Neutrophil (primary cell): Measurements from ENCODE around the gene SUSD1.

Source experiments
- H3K27ac ChIP-seq: fragments of 200-600 bp; sonication (generic); 2 replicates; pipeline ENCODE4 v1.5.1; 2016; ENCODE audit warnings: mild to moderate bottlenecking, moderate library complexity
- H3K27me3 ChIP-seq: fragments of 200-600 bp; sonication (generic); 2 replicates; pipeline ENCODE4 v1.6.0; 2016; ENCODE audit warnings: mild to moderate bottlenecking
- H3K36me3 ChIP-seq: fragments of 200-600 bp; sonication (generic); 2 replicates; pipeline ENCODE4 v1.5.1; 2017
- H3K4me1 ChIP-seq, 2 experiments: fragments of 200-600 bp in 1 of 2; sonication (generic) in 1 of 2; 1 replicate in 1 of 2; 2 replicates in 1 of 2; pipeline versions ENCODE4 v1.5.1 to v1.6.1; 2013 to 2016; ENCODE audit warnings: low read depth in 1 of 2, low read length in 1 of 2, mild to moderate bottlenecking in 1 of 2, moderate library complexity in 1 of 2; ENCODE audit not compliant: control insufficient read depth in 1 of 2, insufficient read depth in 1 of 2
- H3K4me3 ChIP-seq, 2 experiments: fragments of 200-600 bp in 1 of 2; sonication (generic) in 1 of 2; 1 replicate in 1 of 2; 2 replicates in 1 of 2; pipeline ENCODE4 v1.5.1; 2013 to 2016; ENCODE audit warnings: low read depth in 1 of 2, low read length in 1 of 2, mild to moderate bottlenecking in 1 of 2, moderate library complexity in 1 of 2
- H3K9me3 ChIP-seq: fragments of 200-600 bp; sonication (generic); 2 replicates; pipeline ENCODE4 v1.5.1; 2016
- CTCF ChIP-seq: fragments of 200-600 bp; sonication (generic); IDR thresholded peaks from 2 replicates; pipeline ENCODE4 v1.5.1; 2016; ENCODE audit warnings: antibody characterized with exemption

SUSD1 gene

DNA sequence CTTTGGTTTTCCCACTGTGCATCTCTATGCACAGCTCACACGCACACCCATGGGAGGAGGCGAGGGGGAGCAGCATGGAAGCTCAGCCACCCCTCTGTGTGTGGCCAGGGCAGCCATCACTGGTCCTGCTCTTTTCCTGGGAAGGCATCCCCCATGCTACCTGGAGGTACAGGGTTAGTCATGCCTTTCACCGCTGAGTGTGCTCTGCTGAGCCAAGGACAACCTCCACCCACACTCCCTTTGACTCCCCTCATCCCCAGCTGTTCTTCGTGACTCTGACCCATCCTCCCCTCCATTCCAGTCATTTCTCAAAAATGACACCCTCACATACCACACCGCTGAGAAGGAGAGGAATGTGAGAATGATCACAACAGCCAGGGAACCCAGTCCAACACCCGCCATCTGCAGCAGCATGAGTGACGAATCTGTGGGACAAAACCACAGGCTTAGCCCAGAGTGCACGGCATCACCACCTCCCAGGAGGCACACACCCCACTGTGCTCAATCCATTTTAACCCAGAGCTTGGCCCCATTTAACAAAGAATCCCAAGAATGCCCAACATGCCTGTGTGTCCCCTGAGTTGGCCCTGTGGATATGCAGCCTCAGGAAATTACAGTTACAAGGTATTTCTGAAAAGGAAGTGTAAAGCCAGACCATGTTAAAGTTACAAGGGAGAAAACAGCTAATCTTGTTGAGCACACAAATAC is 133.4 kb downstream of the SUSD1 start:
- Histone ChIP-seq H3K9me3 (no peaks in the 10 kb centered on the region), H3K4me3 (no peak overlapping the region), H3K27me3 (no peaks in the 10 kb centered on the region), H3K4me1 (peaks cover 0 to 10% of the 10 kb centered on the region in 2 experiments), H3K36me3 (peaks cover 24% of the 10 kb centered on the region), H3K27ac (no peak overlapping the region)
- no peak for TF ChIP-seq CTCF

DNA sequence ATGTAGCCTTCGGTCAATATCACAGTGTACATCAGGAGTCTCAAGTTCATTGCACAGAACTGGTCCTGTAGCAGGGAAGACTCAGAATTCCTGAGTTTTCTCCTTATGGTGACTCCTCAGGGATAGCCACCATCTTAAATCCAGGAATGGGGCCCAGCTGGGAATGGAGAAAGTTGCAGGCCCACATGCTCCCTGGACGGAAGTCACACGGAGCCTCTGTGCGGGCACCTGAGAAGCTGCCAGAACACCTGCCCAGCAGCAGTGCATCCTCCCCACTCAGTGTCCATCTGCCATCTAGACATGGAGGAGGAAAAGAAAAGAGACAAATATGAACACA is 133.9 kb downstream of the SUSD1 start:
- Histone ChIP-seq H3K4me3 (no peak overlapping the region), H3K27ac (no peak overlapping the region), H3K9me3 (no peaks in the 10 kb centered on the region), H3K4me1 (peaks cover 0 to 10% of the 10 kb centered on the region in 2 experiments), H3K27me3 (no peaks in the 10 kb centered on the region), H3K36me3 (peaks cover 24% of the 10 kb centered on the region)
- TF ChIP-seq CTCF, result no peak

DNA sequence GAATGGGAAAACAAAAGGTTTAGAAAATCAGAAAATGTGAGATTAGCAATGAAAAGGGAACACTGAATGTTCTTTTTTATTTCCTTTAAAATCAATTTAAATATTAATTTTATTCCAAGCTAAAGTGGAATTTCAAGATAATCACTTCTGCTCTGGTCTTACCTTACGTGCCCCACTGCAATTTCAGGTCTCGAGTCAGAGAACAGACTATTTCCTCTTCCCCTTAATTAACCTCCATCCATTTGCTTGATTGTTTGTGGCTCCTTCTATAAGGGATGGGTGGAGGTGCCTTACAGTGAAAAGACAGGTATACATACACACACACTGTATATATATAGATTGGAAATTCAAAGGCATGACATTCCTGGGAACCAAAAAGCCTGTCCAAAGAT is 137.1 kb downstream of the SUSD1 start:
- Histone ChIP-seq H3K36me3 (peaks cover 24% of the 10 kb centered on the region), H3K4me3 (no peak overlapping the region), H3K27me3 (no peaks in the 10 kb centered on the region), H3K4me1 (peaks cover 0 to 10% of the 10 kb centered on the region in 2 experiments), H3K27ac (peak overlapping the region; percentile 61), H3K9me3 (no peaks in the 10 kb centered on the region)
- TF ChIP-seq CTCF, result no peak

- no peak overlapping the region for H3K4me3 ChIP-seq
- peak overlapping the region; percentile 61 for H3K27ac ChIP-seq
- no peak for TF ChIP-seq CTCF
- no peaks in the 10 kb centered on the region for H3K9me3 ChIP-seq
- peaks cover 0 to 10% of the 10 kb centered on the region in 2 experiments for H3K4me1 ChIP-seq
- peaks cover 24% of the 10 kb centered on the region for H3K36me3 ChIP-seq
- H3K27me3 ChIP-seq, result no peaks in the 10 kb centered on the region
Observed at GRCh38 chr9:112037281-112038016, 137.6 kb downstream of the SUSD1 start.

DNA sequence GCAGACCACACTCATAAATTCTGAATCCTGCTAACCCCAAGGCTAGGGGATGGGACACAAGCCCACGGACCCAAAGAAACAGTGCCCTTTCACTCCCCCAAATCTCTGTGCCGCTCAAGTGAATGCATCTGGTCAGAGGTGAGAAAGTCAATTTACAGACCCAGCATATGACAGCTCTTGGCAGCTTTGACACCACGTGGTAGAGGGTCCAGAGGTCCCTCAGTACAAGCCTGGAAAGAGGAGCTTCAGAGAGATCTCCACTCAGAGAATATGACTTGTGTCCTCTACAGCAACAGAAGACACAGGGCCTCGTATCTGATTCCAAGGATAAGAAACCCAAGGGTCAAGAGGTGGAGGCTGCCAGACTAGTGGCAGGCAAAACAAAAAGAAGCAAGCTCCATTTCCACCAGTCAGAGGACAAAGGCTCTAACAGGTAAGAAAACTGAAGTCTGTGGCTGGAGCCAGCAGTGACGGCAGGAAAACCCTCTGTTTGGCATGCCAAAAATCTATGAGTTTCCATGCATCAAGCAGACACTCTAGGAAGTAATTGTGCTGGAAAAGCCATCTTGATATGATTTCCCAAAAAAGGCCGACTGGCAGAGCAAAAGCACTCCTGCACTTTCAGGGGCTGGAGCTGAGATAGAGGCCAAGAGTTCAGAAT is 139.8 kb downstream of the SUSD1 start:
- H3K36me3 ChIP-seq, result peaks cover 13% of the 10 kb centered on the region
- H3K27ac ChIP-seq, result no peak overlapping the region
- H3K9me3 ChIP-seq, result no peaks in the 10 kb centered on the region
- peaks cover 0 to 10% of the 10 kb centered on the region in 2 experiments for H3K4me1 ChIP-seq
- H3K4me3 ChIP-seq, result no peak overlapping the region
- no peaks in the 10 kb centered on the region for H3K27me3 ChIP-seq
- TF ChIP-seq CTCF, result no peak
